ENCODE data around the gene KLHDC4.

KLHDC4 gene

DNA sequence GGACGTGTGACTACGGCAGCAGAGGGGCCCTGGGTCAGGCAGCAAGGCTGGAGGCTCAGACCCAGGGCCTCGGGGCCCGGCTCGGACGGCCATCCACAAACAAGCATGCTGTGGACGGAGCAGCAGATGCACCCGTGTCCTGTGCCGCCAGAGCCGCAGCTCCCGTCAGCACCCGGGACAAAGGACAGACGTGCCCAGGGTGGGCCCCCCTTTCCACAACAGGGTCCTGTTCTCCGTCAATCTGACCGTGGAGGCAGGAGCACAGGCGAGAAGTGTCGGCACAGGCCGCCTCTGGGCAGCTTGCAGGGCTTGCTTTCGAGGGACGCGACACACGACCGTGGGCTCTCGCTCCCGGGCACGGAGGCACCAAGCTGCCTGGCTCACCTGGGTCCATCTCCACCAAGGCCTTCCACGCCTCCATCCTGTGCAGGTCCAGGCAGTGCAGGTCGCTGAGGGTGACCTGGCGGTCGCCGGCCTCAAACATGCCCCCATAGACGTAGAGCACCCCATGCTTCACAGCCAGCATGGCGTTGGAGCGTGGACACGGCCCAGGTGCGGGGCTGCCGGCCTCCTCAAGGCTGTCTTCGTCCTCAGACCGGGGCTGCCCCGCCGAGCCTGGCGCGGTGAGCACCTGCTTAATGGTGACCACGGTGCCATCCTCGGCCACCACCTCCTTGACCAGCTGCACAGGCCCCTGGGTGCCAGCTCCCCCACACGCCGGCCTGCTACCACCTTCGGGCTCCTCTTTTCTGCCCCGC lies 56.7 kb downstream of the KLHDC4 start:
- H3K4me1 ChIP-seq (ENCODE audit: insufficient read depth, poor library complexity, severe bottlenecking), result no peaks in the 10 kb centered on the region
- no peak overlapping the region for H3K4me3 ChIP-seq (ENCODE audit: severe bottlenecking)
- H3K36me3 ChIP-seq (ENCODE audit: low read depth), result peaks cover 14% of the 10 kb centered on the region
- H3K27ac ChIP-seq (ENCODE audit: poor library complexity, severe bottlenecking), result no peak overlapping the region
- H3K27me3 ChIP-seq (ENCODE audit: insufficient read depth, poor library complexity, severe bottlenecking), result no peaks in the 10 kb centered on the region
- DNase-seq (ENCODE audit: low spot score), result no peak
- ATAC-seq (ENCODE audit: low read depth), result no peak
- TF ChIP-seq, protein P1, sequence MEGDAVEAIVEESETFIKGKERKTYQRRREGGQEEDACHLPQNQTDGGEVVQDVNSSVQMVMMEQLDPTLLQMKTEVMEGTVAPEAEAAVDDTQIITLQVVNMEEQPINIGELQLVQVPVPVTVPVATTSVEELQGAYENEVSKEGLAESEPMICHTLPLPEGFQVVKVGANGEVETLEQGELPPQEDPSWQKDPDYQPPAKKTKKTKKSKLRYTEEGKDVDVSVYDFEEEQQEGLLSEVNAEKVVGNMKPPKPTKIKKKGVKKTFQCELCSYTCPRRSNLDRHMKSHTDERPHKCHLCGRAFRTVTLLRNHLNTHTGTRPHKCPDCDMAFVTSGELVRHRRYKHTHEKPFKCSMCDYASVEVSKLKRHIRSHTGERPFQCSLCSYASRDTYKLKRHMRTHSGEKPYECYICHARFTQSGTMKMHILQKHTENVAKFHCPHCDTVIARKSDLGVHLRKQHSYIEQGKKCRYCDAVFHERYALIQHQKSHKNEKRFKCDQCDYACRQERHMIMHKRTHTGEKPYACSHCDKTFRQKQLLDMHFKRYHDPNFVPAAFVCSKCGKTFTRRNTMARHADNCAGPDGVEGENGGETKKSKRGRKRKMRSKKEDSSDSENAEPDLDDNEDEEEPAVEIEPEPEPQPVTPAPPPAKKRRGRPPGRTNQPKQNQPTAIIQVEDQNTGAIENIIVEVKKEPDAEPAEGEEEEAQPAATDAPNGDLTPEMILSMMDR (IDR thresholded peaks at IDR 0.05; ENCODE audit: poor library complexity, severe bottlenecking), result no peak
- H3K9me3 ChIP-seq (ENCODE audit: severe bottlenecking), result no peaks in the 10 kb centered on the region

- TF ChIP-seq, protein P1 (IDR thresholded peaks at IDR 0.05; ENCODE audit: poor library complexity, severe bottlenecking), result no peak
- Histone ChIP-seq H3K27me3 (ENCODE audit: insufficient read depth, poor library complexity, severe bottlenecking) (no peaks in the 10 kb centered on the region), H3K9me3 (ENCODE audit: severe bottlenecking) (no peaks in the 10 kb centered on the region), H3K27ac (ENCODE audit: poor library complexity, severe bottlenecking) (no peak overlapping the region), H3K36me3 (ENCODE audit: low read depth) (peaks cover 20% of the 10 kb centered on the region), H3K4me3 (ENCODE audit: severe bottlenecking) (no peak overlapping the region), H3K4me1 (ENCODE audit: insufficient read depth, poor library complexity, severe bottlenecking) (no peaks in the 10 kb centered on the region)
- DNase-seq (ENCODE audit: low spot score), result no peak
- no peak for ATAC-seq (ENCODE audit: low read depth)
Observed at GRCh38 chr16:87707714-87708580, 57.8 kb downstream of the KLHDC4 start.

DNA sequence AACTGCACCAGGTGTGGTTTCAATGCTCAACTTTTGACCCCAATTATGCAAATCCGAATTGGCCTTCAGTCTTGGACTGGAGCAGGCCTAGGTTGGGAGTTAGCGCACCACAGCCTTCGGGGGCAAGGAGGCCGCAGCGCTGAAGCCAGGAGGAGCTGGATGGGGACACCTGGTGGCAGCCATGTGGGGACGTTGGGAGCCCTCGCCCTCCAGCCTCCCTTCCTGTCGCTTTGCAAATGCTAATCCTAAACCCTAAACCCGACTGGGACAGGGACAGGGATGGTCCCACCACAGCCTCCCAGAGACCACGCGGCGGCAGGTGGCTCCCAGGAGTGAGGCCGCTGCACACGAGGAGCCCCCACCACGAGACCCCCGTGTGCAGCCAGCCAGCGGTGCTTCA lies 58.7 kb downstream of the KLHDC4 start:
- Histone ChIP-seq H3K4me3 (ENCODE audit: severe bottlenecking) (no peak overlapping the region), H3K27me3 (ENCODE audit: insufficient read depth, poor library complexity, severe bottlenecking) (no peaks in the 10 kb centered on the region), H3K36me3 (ENCODE audit: low read depth) (peaks cover 26% of the 10 kb centered on the region), H3K4me1 (ENCODE audit: insufficient read depth, poor library complexity, severe bottlenecking) (no peaks in the 10 kb centered on the region), H3K9me3 (ENCODE audit: severe bottlenecking) (no peaks in the 10 kb centered on the region), H3K27ac (ENCODE audit: poor library complexity, severe bottlenecking) (no peak overlapping the region)
- TF ChIP-seq, protein P1 (IDR thresholded peaks at IDR 0.05; ENCODE audit: poor library complexity, severe bottlenecking), result no peak
- DNase-seq (ENCODE audit: low spot score) (no peak), ATAC-seq (ENCODE audit: low read depth) (no peak)

GRCh38 chr16:87706278-87707000 lies 59.3 kb downstream of the KLHDC4 start:
- peaks cover 31% of the 10 kb centered on the region for H3K36me3 ChIP-seq (ENCODE audit: low read depth)
- DNase-seq (ENCODE audit: low spot score) (no peak), ATAC-seq (ENCODE audit: low read depth) (no peak)
- H3K4me3 ChIP-seq (ENCODE audit: severe bottlenecking), result no peak overlapping the region
- H3K9me3 ChIP-seq (ENCODE audit: severe bottlenecking), result no peaks in the 10 kb centered on the region
- no peak overlapping the region for H3K27ac ChIP-seq (ENCODE audit: poor library complexity, severe bottlenecking)
- H3K4me1 ChIP-seq (ENCODE audit: insufficient read depth, poor library complexity, severe bottlenecking), result no peaks in the 10 kb centered on the region
- H3K27me3 ChIP-seq (ENCODE audit: insufficient read depth, poor library complexity, severe bottlenecking), result no peaks in the 10 kb centered on the region
- TF ChIP-seq, protein P1 (IDR thresholded peaks at IDR 0.05; ENCODE audit: poor library complexity, severe bottlenecking), result no peak

Data from RWPE2 (cell line).